GM21360 (cell line): ENCODE measurements around the gene CYP27A1.
"Not testable (repeated sequence)": the region's sequence is repeated elsewhere in the genome, so short reads cannot be mapped to it uniquely, and the experiment has no call there.

Source experiments
- ATAC-seq: cut with Tn5 transposase; IDR thresholded peaks from one replicate; pipeline ENCODE4 v1.9.1; 2021; ENCODE audit warnings: mild to moderate bottlenecking, moderate library complexity; ENCODE audit not compliant: unreplicated experiment

Gene CYP27A1

DNA sequence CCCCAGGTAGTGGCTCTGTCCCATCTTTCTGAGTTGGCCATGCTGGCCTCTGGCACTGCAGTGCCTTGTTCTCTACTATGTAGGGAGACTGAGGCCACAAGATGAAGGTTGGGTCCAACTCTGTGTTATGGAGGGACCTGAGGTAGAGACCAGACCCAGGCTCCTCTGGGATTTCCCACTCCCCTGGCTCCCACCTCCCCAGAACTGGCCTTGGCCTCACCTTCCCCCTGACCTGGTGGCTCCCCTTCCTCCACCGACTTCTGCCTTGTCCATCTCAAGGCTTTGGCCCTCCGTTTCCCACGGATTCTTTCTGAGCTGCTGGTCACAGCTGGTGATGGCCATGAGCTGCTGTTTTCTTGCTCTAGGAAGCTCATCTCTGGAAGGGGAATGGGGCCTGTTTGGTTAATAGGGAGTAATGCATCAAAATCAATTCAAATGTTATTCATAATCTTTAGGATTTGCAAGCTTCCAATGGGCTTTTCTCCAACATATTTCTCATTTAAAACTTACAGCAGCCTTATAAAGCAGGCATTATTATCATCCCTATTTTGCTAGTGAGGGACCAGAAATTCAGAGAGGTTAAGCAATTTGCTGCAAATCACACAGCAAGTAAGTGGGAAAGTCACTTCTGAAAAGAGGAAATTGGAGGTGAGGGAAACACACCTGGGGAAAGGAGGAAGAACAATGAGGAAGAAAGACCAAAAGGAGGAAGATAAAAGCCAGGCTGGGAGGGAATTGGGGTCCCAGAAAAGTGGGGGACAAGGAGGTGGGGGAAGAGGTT, 48.8 kb downstream of the CYP27A1 start:
- ATAC-seq = no peak

DNA sequence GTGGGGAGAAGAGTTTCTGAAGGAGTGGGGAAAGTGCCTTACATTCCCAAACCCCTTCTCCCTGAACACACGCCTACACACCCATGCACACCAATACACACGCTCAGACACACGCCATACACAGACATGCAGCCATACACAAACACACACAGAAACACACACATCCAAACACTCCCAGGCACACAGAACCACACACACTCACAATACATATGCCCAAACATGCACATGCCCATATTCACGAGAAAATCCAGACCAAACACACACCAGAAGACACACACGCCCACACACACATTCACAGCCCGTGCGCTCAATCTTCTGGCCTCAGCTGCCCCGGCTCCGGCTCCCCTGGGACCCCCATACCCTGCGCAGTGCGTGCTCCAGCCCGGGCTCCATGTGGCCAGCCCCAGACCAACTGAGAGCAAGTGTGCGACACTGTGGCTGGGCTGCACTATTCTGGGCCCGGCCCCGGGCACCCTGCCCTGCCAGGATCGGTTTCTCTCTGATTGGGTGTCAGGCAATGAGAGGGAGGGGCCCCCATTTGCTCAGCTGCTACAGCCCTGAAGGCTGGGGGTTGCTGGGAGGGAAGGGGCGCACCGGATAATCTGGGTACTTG, 49.5 kb downstream of the CYP27A1 start, which contains the start of gene PRKAG3:
Gene PRKAG3 (minus strand): TSS at position 426 of the 613 bp plus-strand sequence.
- no peak for ATAC-seq

- no peak for ATAC-seq
Observed at GRCh38 chr2:218832081-218832480, 50.1 kb downstream of the CYP27A1 start.

GRCh38 chr2:218832520-218832919, 50.6 kb downstream of the CYP27A1 start:
- no peak for ATAC-seq

- ATAC-seq = no peak
Observed at GRCh38 chr2:218833023-218833609, 51.2 kb downstream of the CYP27A1 start.

DNA sequence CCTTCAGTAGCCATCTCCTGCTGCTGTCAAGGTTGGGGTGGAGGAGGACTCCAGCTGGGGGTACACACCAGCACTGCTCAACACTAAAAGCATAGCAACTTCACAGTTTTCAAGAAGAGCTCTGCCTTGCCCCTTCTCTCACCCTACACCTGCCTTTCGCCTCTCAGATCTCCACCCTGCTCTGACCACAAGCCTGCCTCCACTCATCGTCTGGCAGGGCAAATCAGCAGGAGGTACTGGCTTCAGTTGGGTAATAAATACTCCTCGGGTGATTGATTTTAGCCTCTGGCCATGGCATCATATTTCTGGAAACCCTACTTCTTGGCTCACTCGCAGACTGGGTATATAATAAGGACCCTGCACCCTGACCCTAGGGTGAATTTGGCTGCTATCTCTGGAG, 52.7 kb downstream of the CYP27A1 start:
- no peak for ATAC-seq

- ATAC-seq = no peak
Observed at GRCh38 chr2:218837495-218837894, 55.5 kb downstream of the CYP27A1 start.

GRCh38 chr2:218839430-218839829, 57.5 kb downstream of the CYP27A1 start:
- ATAC-seq = no peak

DNA sequence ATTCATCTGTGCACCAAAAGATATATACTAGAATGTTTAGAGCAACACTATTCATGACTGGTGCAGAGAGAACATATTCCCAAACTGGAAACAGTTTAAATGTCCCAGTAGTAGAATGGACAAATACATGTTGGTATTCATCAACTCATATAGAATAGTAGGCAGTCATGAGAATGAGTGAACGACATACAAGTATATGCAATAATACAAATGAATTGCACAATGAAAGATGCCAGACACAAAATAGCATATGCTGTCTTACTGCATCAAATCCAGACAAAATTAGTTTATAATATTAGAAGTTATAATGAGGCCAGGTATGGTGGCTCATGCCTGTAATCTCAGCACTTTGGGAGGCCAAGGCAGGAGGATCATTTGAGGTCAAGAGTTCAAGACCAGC, 57.9 kb downstream of the CYP27A1 start:
- ATAC-seq = no peak

GRCh38 chr2:218844334-218844733, 62.4 kb downstream of the CYP27A1 start:
- not testable (repeated sequence) for ATAC-seq

- not testable (repeated sequence) for ATAC-seq
Observed at GRCh38 chr2:218846963-218847362, 65.0 kb downstream of the CYP27A1 start.

DNA sequence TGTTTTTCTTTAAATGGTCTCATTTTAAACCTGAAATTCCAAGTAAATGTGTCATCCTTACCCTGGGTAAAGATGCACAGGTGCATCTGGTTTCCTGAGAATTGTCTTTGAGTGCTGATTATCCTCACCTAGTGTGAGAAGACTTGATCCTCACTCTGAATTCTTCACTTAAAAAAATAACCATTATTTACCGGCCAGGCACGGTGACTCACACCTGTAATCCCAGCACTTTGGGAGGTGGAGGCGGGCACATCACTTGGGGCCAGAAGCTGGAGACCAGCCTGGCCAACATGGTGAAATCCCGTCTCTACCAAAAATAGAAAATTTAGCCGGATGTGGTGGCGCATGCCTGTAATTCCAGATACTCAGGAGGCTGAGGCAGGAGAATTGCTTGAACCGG, 67.8 kb downstream of the CYP27A1 start:
- no peak for ATAC-seq

DNA sequence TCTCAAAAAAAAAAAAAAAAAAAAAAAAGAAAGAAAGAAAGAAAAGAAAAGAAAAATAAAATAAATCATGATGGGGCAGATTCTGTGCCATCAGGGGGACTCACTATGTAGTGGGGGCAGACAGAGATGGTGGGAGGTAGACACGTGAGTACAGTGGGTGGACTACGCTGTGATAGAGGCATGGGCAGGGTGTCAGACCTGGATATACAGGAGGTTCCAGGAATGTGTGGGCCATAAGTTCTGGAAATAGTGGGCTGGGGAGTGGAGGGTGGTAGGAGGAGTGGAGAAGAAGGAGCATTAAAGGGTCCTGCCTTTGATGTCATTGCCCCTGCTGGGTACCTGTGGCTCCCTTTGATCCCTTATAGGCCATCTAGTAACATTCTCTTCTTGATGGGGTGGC, 68.8 kb downstream of the CYP27A1 start:
- ATAC-seq = no peak

- no peak for ATAC-seq
Observed at GRCh38 chr2:218851286-218851685, 69.3 kb downstream of the CYP27A1 start.

- ATAC-seq = no peak
Observed at GRCh38 chr2:218852911-218853667, 71.1 kb downstream of the CYP27A1 start.

- no peak for ATAC-seq
Observed at GRCh38 chr2:218853766-218854165, 71.8 kb downstream of the CYP27A1 start.

DNA sequence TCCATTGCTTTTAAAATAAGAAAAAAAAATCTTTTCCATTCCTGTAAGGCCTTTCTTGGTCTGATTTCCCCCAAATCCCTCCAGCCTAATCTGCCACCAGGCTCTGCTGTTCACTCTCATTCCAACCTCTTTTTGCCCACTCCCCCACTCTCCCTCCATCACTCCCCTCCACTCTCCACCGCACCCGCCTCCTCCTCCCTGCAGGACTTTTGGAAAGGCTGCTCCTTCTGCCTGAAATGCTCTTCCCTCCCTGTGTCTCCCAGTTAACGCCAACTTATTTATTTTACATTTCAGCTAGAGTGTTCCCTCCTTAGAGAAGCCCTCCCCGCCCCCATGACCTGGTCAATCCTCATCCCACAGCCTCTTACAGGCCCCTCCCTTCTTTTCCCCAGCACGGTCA, 72.9 kb downstream of the CYP27A1 start:
- no peak for ATAC-seq

GRCh38 chr2:218855305-218856166, 73.6 kb downstream of the CYP27A1 start:
- ATAC-seq = no peak

- no peak for ATAC-seq
Observed at GRCh38 chr2:218856167-218856895, 74.4 kb downstream of the CYP27A1 start.

- ATAC-seq = no peak
Observed at GRCh38 chr2:218856896-218857243, 74.9 kb downstream of the CYP27A1 start.
